ENCODE data around the gene PLPPR2. TPM values are rescaled to one million over a fixed set of nuclear protein-coding genes. Genes with fewer than 3 reads are reported as not detected.

Gene PLPPR2
- total and polyA plus RNA-seq, 2 donors = 1.3 to 9.7 TPM

DNA sequence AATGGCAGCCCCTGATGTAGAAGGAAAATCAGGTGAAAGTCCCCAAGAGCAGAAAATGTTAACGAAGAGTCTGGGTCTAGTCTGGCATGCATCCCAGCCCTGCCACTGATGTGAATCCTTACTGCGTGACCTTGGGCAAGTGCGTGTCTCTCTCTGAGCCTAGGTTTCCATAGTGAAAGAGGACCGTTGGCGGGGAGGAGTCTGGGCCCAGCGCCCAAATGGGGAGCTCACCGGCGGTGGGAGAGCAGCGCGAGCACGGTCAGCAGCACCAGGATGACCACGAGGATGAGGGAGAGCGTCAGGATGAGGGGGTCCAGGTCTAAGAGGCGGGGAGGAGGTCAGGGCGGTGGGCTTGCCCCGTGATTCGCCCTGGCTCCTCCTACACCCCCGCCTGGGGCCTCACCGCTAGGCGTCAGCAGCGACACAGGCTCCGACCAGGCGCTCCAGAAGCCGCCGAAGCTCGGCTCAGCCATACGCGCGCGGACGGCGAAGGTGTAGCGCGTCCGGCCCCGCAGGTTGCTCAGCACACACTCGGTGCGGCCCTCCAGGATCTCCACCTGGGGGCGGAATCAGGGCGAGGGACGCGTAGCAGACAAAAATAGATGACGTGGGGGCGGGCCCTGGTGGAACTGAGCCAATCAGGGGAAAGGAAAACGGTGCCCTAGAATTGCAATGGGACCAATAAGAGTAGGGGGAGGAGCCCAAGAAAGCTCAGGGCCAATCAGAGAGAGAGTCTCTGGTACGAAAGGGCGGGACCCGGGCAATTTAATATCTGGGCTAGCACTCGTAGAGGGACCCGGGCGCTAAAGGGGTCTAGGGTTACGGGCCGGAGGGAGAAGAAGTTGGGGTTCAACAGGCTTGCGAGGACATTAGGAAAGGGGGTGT, 25.7 kb downstream of the PLPPR2 start:
- Histone ChIP-seq H3K27me3 (ENCODE audit: control insufficient read depth in 2 of 2, insufficient read depth in 1 of 2, low read length in 1 of 2) (peaks cover 30 to 45% of the 10 kb centered on the region in 2 donors), H3K9me3 (ENCODE audit: control insufficient read depth in 2 of 2, insufficient read depth in 1 of 2, low read length in 1 of 2) (peaks cover 0 to 19% of the 10 kb centered on the region in 2 donors), H3K4me3 (ENCODE audit: low read length in 2 of 2) (peak overlapping the region; percentile 54 to 55), H3K27ac (ENCODE audit: low read depth in 1 of 2, low read length in 1 of 2) (peak overlapping the region; percentile 87 to 90), H3K36me3 (ENCODE audit: control insufficient read depth in 2 of 2, insufficient read depth in 2 of 2, low read length in 1 of 2) (peaks cover 6 to 14% of the 10 kb centered on the region in 2 donors), H3K4me1 (ENCODE audit: control insufficient read depth in 2 of 2, insufficient read depth in 2 of 2, low read length in 2 of 2) (peaks cover 13 to 48% of the 10 kb centered on the region in 2 donors)
- 3% methylated on average over 54 of the region's 54 CpGs for WGBS
- peak; percentile 90 to 99 (median 96) for DNase-seq (ENCODE audit: low read depth in 6 of 9, low spot score in 9 of 9)

GRCh38 chr19:11382898-11383705, 27.9 kb downstream of the PLPPR2 start:
- no peak overlapping the region for H3K27ac ChIP-seq (ENCODE audit: low read depth in 1 of 2, low read length in 1 of 2)
- peak in 1 of 9 donors; percentile 42 for DNase-seq (ENCODE audit: low read depth in 6 of 9, low spot score in 9 of 9)

DNA sequence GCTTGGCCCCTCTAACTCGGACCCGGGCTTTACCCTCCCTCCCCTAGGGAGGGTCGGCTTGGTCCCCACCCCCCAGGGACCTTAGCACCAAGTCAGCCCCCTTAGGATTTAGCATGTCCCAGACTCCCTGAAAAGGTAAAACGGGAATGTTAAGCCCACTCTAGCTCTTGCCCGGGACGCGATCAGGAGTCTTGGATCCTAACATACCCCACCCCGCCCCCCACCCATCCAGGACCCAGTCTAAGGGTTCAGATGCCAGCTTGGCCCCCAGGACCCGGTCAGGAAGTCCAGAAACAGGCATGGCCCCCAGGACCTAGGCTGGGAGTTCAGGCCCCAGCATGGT, 28.4 kb downstream of the PLPPR2 start:
- Histone ChIP-seq H3K4me3 (ENCODE audit: low read length in 2 of 2) (no peak overlapping the region), H3K27ac (ENCODE audit: low read depth in 1 of 2, low read length in 1 of 2) (peak overlapping the region in 1 of 2 donors; percentile 5), H3K9me3 (ENCODE audit: control insufficient read depth in 2 of 2, insufficient read depth in 1 of 2, low read length in 1 of 2) (peaks cover 0 to 19% of the 10 kb centered on the region in 2 donors), H3K36me3 (ENCODE audit: control insufficient read depth in 2 of 2, insufficient read depth in 2 of 2, low read length in 1 of 2) (peaks cover 0 to 1% of the 10 kb centered on the region in 2 donors), H3K27me3 (ENCODE audit: control insufficient read depth in 2 of 2, insufficient read depth in 1 of 2, low read length in 1 of 2) (peaks cover 32 to 59% of the 10 kb centered on the region in 2 donors), H3K4me1 (ENCODE audit: control insufficient read depth in 2 of 2, insufficient read depth in 2 of 2, low read length in 2 of 2) (peaks cover 8 to 32% of the 10 kb centered on the region in 2 donors)
- WGBS = 3% methylated on average over 9 of the region's 9 CpGs
- no peak for DNase-seq (ENCODE audit: low read depth in 6 of 9, low spot score in 9 of 9)

More at GRCh38 chr19:11382898-11383705, 27.9 kb downstream of the PLPPR2 start:
- Histone ChIP-seq H3K27me3 (ENCODE audit: control insufficient read depth in 2 of 2, insufficient read depth in 1 of 2, low read length in 1 of 2) (peaks cover 32 to 59% of the 10 kb centered on the region in 2 donors), H3K4me1 (ENCODE audit: control insufficient read depth in 2 of 2, insufficient read depth in 2 of 2, low read length in 2 of 2) (peaks cover 8 to 32% of the 10 kb centered on the region in 2 donors), H3K36me3 (ENCODE audit: control insufficient read depth in 2 of 2, insufficient read depth in 2 of 2, low read length in 1 of 2) (peaks cover 1 to 7% of the 10 kb centered on the region in 2 donors), H3K9me3 (ENCODE audit: control insufficient read depth in 2 of 2, insufficient read depth in 1 of 2, low read length in 1 of 2) (peaks cover 0 to 19% of the 10 kb centered on the region in 2 donors), H3K4me3 (ENCODE audit: low read length in 2 of 2) (peak overlapping the region in 1 of 2 donors; percentile 14)
- WGBS = 2% methylated on average over 65 of the region's 65 CpGs

- Histone ChIP-seq H3K27me3 (ENCODE audit: control insufficient read depth in 2 of 2, insufficient read depth in 1 of 2, low read length in 1 of 2) (peaks cover 32 to 59% of the 10 kb centered on the region in 2 donors), H3K4me1 (ENCODE audit: control insufficient read depth in 2 of 2, insufficient read depth in 2 of 2, low read length in 2 of 2) (peaks cover 8 to 32% of the 10 kb centered on the region in 2 donors), H3K27ac (ENCODE audit: low read depth in 1 of 2, low read length in 1 of 2) (no peak overlapping the region), H3K36me3 (ENCODE audit: control insufficient read depth in 2 of 2, insufficient read depth in 2 of 2, low read length in 1 of 2) (no peaks in the 10 kb centered on the region), H3K4me3 (ENCODE audit: low read length in 2 of 2) (no peak overlapping the region), H3K9me3 (ENCODE audit: control insufficient read depth in 2 of 2, insufficient read depth in 1 of 2, low read length in 1 of 2) (peaks cover 0 to 19% of the 10 kb centered on the region in 2 donors)
- no peak for DNase-seq (ENCODE audit: low read depth in 6 of 9, low spot score in 9 of 9)
- WGBS = 97% methylated on average over 5 of the region's 5 CpGs
These were observed 29.5 kb downstream of the PLPPR2 start for GRCh38 chr19:11384778-11385129.

DNA sequence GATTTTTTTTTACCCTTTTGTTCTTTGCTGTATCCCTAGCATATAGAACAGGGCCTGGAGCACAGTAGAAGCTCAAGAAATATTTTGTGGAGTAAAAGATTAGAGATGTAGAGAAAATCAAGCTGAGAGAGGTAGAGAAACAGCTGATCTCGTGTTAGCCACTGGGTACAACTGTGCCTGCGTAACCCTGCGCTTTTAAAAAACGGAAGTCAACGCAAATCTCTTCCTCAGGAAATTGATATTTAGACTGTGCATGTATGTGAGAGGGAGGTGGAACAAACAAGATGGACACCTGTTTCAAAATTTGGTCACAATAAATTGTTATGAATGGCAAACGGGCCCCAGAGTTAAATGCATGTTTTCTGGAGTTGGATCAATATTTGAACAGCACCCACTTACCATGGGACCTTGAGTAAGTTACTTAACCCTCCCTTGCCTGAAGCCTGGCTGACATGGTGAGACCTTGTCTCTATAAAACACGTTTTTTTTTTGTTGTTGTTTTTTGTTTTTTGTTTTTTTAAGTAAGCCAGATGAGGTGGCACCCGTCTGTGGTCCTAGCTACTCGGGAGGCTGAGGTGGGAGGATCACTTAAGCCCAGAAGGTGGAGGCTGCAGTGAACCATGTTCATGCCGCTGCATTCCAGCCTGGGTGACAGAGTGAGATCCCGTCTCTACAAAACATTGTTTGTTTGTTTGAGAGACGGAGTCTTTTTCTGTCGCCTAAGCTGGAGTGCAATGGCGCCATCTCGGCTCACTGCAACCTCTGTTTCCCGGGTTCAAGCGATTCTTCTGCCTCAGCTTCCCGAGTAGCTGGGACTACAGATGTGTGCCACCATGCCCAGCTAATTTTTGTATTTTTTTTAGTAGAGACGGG, 32.2 kb downstream of the PLPPR2 start:
- no peak overlapping the region for H3K27ac ChIP-seq (ENCODE audit: low read depth in 1 of 2, low read length in 1 of 2)
- DNase-seq (ENCODE audit: low read depth in 6 of 9, low spot score in 9 of 9) = peak in 1 of 9 donors; percentile 21
- no peak overlapping the region for H3K4me3 ChIP-seq (ENCODE audit: low read length in 2 of 2)
- peaks cover 0 to 13% of the 10 kb centered on the region in 2 donors for H3K4me1 ChIP-seq (ENCODE audit: control insufficient read depth in 2 of 2, insufficient read depth in 2 of 2, low read length in 2 of 2)
- WGBS = 62% methylated on average over 19 of the region's 19 CpGs
- peaks cover 25 to 48% of the 10 kb centered on the region in 2 donors for H3K27me3 ChIP-seq (ENCODE audit: control insufficient read depth in 2 of 2, insufficient read depth in 1 of 2, low read length in 1 of 2)
- no peaks in the 10 kb centered on the region for H3K36me3 ChIP-seq (ENCODE audit: control insufficient read depth in 2 of 2, insufficient read depth in 2 of 2, low read length in 1 of 2)
- peaks cover 0 to 16% of the 10 kb centered on the region in 2 donors for H3K9me3 ChIP-seq (ENCODE audit: control insufficient read depth in 2 of 2, insufficient read depth in 1 of 2, low read length in 1 of 2)

- H3K4me1 ChIP-seq (ENCODE audit: control insufficient read depth in 2 of 2, insufficient read depth in 2 of 2, low read length in 2 of 2) = no peaks in the 10 kb centered on the region
- no peak overlapping the region for H3K27ac ChIP-seq (ENCODE audit: low read depth in 1 of 2, low read length in 1 of 2)
- H3K36me3 ChIP-seq (ENCODE audit: control insufficient read depth in 2 of 2, insufficient read depth in 2 of 2, low read length in 1 of 2) = no peaks in the 10 kb centered on the region
- 98% methylated on average over 2 of the region's 2 CpGs for WGBS
- DNase-seq (ENCODE audit: low read depth in 6 of 9, low spot score in 9 of 9) = no peak
- H3K9me3 ChIP-seq (ENCODE audit: control insufficient read depth in 2 of 2, insufficient read depth in 1 of 2, low read length in 1 of 2) = peaks cover 0 to 5% of the 10 kb centered on the region in 2 donors
- H3K27me3 ChIP-seq (ENCODE audit: control insufficient read depth in 2 of 2, insufficient read depth in 1 of 2, low read length in 1 of 2) = peaks cover 2 to 18% of the 10 kb centered on the region in 2 donors
- no peak overlapping the region for H3K4me3 ChIP-seq (ENCODE audit: low read length in 2 of 2)
These were observed 35.1 kb downstream of the PLPPR2 start for GRCh38 chr19:11390359-11390758.

DNA sequence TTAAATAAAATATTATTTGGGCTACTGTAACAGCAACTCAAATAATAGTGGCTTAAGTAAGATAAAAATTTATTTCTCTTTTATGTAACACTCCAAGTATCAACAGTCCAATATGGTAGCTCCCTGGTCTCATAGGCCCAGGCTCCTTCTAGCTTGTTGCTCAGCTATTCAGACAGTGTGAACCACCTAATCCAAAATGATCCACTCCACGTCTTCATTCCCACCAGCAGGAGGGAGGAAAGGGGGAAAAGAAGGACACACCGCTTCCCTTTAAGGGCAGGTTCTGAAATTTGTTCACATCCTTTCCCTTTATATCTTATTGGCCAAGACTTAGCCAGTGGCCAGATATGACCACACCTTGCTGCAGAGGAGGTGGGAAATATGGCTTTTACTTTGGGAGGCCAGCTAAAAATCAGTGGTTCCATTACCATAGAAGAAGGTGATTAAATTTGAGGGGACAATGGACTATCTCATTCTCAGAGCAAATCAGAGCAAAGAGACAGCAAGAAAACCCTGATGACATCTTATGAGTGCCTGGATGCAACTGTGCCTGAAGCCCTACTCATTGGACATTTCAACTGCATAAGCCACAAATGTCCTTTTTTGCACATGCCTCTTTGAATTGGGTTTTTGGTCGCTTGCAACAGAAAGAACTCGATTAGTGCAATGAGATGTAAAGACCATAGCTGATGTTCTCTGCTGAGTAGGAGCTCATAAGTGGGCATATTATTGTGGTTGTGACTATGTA, 35.9 kb downstream of the PLPPR2 start:
- WGBS = 88% methylated on average over 4 of the region's 4 CpGs
- Histone ChIP-seq H3K27me3 (ENCODE audit: control insufficient read depth in 2 of 2, insufficient read depth in 1 of 2, low read length in 1 of 2) (peaks cover 2 to 15% of the 10 kb centered on the region in 2 donors), H3K9me3 (ENCODE audit: control insufficient read depth in 2 of 2, insufficient read depth in 1 of 2, low read length in 1 of 2) (peaks cover 0 to 5% of the 10 kb centered on the region in 2 donors), H3K27ac (ENCODE audit: low read depth in 1 of 2, low read length in 1 of 2) (no peak overlapping the region), H3K4me1 (ENCODE audit: control insufficient read depth in 2 of 2, insufficient read depth in 2 of 2, low read length in 2 of 2) (no peaks in the 10 kb centered on the region), H3K36me3 (ENCODE audit: control insufficient read depth in 2 of 2, insufficient read depth in 2 of 2, low read length in 1 of 2) (no peaks in the 10 kb centered on the region), H3K4me3 (ENCODE audit: low read length in 2 of 2) (no peak overlapping the region)
- no peak for DNase-seq (ENCODE audit: low read depth in 6 of 9, low spot score in 9 of 9)

DNA sequence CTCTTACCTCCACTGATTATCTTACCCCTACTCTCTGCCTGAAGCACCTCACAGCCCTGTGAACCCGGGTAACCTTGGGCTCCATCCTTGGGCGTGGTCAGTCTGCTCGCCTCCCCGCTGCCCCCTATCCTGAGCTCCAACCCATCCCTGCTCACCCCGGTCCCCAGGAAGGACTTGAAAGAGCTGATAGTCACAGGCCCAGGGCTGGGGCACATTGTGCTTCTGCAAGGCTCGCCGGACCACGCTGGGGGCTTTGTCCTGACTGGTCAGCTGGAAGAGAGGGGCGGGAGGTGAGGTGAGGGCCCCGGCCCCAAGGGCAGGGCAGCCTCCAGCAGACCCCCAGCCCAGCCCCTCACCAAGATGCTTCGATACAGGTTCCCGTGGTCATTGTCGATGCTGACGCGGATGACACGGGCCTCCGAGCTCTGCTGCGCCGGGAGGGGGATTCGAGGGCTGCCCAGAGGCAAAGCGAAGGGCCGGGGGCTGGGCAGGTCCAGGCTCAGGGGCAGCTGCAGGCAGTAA, 41.9 kb downstream of the PLPPR2 start:
- WGBS = 97% methylated on average over 22 of the region's 22 CpGs
- Histone ChIP-seq H3K36me3 (ENCODE audit: control insufficient read depth in 2 of 2, insufficient read depth in 2 of 2, low read length in 1 of 2) (no peaks in the 10 kb centered on the region), H3K27me3 (ENCODE audit: control insufficient read depth in 2 of 2, insufficient read depth in 1 of 2, low read length in 1 of 2) (peaks cover 0 to 6% of the 10 kb centered on the region in 2 donors), H3K27ac (ENCODE audit: low read depth in 1 of 2, low read length in 1 of 2) (no peak overlapping the region), H3K4me1 (ENCODE audit: control insufficient read depth in 2 of 2, insufficient read depth in 2 of 2, low read length in 2 of 2) (no peaks in the 10 kb centered on the region), H3K9me3 (ENCODE audit: control insufficient read depth in 2 of 2, insufficient read depth in 1 of 2, low read length in 1 of 2) (no peaks in the 10 kb centered on the region), H3K4me3 (ENCODE audit: low read length in 2 of 2) (no peak overlapping the region)
- no peak for DNase-seq (ENCODE audit: low read depth in 6 of 9, low spot score in 9 of 9)
